NCI-H526 treated with DMSO at 0.1 percent for 48 hours (cell line): Measurements from ENCODE around the gene RBP5.

Experiments
- DNase-seq: peaks from one replicate; lab custom pipeline; 2025; lab: John Stamatoyannopoulos, UW

RBP5 gene

DNA sequence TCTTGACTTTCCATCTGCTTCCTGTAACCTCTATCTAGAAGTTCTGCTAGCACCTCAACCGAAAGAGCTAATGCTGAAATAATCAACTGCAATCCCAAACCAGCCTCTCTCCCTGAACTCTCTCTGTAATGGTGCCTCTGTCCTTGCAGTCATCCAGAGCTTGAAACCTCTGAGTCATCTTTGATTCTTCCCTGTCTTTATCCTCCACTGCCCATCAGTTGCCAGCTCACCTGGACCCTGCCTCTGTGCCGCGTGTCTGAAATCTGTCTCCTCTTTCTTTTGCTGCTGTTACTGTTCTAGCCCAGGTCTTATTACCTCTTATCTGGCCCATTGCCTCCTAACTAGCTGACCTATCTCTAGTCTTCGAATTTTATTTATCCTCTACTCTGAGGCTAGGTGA lies 17.0 kb upstream of the RBP5 start:
- no peak for DNase-seq

GRCh38 chr12:7144414-7145120 lies 15.9 kb upstream of the RBP5 start:
- DNase-seq = peak; percentile 32

DNA sequence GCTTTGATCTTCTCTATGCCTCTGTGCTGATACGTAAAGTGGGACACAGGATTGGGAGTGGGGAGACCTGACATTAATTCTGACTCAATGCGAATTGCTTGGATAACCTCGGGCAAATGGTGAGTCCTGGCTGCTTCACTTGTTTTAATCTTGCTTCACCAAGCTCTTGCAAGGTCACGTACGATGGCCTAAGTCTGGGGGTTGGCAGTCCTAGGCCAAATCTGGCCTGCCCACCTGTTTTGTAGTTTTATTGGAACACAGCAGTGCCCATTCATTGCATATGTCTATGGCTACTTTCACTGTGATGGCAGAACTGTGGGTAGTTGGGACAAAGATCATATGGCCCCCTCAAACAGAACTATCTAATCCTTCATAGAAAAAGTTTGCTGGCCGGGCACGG lies 14.9 kb upstream of the RBP5 start:
- no peak for DNase-seq

- DNase-seq = no peak
Measured at GRCh38 chr12:7142809-7143465, 14.2 kb upstream of the RBP5 start.

DNA sequence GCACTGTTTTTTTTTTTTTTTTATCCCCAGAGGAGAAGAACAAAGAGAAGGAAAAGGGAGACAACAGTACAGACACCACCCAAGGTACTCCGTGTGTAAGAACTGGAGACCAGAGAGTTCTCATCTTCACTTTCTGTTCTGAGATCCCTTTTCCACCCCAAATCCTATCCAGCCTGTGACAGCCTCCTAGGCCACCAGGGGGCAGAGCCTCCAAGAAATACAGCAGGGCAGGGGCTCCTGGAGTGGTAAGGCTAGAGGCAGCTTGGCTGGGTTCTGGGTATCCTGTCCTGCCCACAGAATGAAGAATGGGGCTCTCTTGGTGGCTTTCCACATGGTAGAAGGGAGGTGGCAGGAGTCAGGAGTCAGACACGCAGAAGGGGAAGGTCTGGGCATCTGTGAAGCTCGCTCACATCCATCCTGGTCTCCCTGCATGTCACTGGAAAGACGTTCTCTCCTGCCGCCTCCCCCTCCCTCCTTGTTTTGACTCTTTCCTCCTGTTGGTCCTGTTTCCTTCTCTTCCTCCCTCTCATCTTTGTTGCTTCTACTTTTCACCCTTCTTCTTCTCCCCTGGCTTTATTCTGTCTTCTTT lies 13.5 kb upstream of the RBP5 start:
- peak; percentile 5 for DNase-seq

DNA sequence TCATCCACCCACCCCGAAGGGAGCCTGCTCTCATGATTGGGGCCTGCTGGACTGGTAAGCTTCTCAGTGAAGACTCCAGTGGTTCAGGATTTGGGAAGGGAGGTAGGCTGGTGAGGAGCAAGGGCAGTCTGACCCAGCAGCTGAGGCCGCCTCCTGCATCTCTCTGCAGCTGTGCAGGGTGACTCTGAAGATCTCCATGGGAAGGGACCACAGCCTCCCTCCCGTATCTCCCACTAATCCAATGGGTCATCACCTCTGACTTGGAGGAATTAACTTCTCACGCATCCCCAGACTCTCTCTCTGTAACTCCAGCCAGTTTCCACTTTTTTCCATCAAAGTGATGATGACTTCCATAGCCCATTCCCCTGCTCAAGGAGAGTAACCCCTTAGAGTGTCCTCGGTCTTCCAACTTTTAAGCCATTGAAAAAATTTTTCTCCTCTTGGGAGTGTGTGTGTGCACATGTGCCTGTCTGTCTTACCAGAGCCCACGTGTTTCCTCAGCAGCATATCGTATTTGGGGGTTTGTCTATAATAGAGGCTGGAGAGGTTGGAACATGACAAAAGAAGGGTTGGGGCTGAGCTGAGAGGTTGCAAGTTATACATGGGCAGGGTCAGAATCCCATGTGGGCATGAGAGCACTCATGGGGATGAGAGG lies 12.8 kb upstream of the RBP5 start:
- DNase-seq = no peak

DNA sequence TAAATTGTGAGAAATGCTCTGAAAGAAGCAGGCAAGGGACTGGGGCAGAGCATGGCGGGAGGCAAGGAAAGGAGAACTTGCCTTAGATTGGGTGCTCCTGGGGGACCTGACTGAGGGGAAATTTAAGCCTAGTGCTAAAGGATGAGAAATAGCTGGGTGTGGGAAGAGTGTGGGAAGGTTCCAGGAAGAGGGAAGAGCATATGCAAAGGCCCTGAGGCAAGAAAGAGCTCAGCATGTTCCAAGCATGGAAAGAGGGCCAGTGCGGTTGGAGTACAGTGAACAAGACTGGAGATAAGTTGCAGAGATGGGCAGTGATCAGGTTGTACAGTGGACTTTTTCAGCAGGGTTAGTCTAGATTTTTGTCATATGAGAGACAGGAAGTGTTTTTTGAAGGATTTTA lies 10.5 kb upstream of the RBP5 start:
- DNase-seq = no peak

GRCh38 chr12:7137908-7138307 lies 9.2 kb upstream of the RBP5 start:
- DNase-seq = no peak

DNA sequence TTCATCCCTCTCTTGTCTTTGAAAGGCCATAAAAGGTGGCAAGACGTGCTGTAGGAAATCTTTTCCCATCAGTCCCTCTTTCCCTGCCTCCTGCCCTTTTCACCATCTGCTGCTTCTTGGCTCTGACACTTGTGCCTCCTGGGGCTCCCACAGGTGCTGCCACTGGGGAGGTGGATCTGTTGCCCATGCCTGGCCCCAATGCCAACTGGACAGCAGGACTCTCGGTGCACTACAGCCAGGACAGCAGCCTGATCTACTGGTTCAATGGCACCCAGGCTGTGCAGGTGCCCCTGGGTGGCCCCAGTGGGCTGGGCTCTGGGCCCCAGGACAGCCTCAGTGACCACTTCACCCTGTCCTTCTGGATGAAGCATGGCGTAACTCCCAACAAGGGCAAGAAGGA lies 8.0 kb upstream of the RBP5 start:
- no peak for DNase-seq

- no peak for DNase-seq
Measured at GRCh38 chr12:7136071-7136470, 7.4 kb upstream of the RBP5 start.

DNA sequence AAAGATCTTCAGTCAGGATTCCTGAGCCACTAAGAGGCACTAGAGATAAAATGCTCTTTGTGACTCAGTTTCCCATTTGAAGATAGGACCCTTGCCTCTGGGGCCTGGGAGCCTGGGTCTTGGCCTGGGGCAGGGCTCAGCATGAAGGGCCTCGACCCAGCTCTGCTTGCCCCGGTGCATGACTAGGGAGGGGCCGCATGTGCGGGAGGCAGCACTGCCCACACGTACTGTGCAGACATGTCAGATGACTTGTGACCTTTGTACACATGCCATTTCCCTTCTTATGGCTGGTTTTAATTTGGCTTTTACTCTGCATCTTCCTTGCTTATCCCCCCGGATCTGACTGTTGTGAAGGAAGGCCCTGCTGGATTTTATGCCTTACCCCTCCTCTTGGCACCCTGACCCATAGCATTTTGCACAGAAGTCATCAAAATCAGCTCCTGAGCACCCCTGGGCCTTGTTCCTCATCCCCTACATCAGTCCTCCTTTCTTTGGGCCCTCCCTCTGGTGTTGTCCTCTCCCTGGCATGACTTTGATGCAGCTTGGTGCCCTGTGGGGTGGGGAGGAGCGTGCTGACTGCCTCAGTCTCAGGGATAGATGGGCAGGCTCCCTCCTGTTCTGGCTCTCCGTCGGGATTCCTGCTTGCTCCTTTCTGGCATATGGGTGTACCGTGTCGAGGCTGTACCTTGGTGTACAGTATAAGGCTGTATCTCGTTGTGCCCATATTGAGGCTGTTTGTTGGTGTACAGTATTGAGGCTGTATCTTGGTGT lies 5.9 kb upstream of the RBP5 start:
- no peak for DNase-seq

- DNase-seq = no peak
Measured at GRCh38 chr12:7131502-7131866, 2.8 kb upstream of the RBP5 start.

GRCh38 chr12:7130701-7131501 lies 2.2 kb upstream of the RBP5 start:
- DNase-seq = peak; percentile 20

GRCh38 chr12:7129872-7130691 lies 1.4 kb upstream of the RBP5 start, which contains the start of gene CLSTN3:
Gene CLSTN3, plus strand, starts transcription at chr12:7130371. Its CDS starts 278 bp downstream, at chr12:7130649.
- DNase-seq = peak; percentile 68

GRCh38 chr12:7129287-7129871 lies 690 bp upstream of the RBP5 start:
- no peak for DNase-seq

DNA sequence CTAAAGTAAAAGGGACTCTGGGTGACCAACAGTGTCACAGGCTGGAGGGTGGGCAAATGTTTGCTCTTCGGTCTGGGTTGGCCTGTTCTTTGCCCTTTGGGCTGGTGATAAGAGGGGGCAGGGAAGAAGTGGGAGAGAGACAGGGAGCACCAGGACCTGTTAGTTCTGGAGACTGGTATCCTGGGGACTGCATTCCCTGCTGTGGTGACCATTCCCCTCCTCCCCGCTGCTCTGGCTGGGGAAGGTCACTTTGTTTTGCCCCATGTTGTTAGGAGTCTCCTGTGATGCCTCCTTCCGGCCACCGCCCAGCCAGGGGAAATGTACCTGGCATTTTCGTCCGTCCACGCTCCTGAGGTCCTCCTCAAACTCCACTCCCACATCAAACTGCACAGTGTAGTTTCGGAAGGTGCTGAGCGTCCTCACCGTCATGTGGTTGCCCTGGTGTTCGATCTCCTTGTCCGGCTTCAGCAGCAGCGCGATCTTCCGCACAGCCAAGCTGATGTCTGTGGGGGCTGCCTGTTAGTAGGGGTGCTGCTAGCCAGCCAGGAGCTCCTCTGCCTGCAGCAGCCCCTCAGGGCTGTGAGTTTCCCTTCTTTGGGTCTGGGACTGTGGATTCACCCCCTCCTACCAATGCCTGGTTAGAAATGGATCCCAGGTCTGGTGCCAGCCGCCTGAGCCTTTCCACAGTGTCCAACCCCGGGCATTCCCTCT lies 618 bp downstream of the RBP5 start:
- no peak for DNase-seq

DNA sequence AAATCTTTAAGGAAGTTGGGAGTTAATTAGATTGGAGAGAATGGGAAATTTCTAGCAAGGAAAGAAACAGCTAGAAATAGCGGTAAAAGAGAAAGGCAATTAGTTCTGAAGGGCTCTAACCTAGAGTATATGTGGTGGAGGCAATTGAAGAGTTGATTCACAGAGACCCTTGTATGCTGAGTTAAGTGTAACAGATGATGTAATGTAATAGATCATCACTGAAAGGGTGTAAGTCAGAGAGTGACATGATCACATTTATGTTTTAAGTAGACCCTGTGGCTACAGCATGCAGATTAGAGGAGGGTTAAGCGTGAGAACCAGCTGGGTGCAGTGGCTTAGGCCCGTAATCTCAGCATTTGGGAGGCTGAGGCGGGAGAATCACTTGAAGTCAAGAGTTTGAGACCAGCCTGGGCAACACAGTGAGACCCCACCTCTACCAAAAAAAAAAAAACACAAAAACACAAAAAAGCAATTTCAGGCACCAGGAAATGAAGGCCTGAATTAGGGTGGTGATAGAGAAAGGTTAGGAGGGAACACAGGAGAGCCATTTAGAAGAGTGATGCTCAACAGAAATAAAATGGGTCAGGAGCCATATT lies 3.0 kb downstream of the RBP5 start:
- no peak for DNase-seq

- no peak for DNase-seq
Measured at GRCh38 chr12:7123806-7124522, 4.7 kb downstream of the RBP5 start.
